AG10803 (cell line): Measurements from ENCODE around the gene ITGAE.
A peak's percentile ranks its signal among the peaks of the same experiment; 100 is the strongest.

Source experiments
- DNase-seq: peaks from one replicate; pipeline ENCODE4 v3.0.0; 2010; ENCODE audit warnings: low read depth
- H3K4me3 ChIP-seq: 2 replicates; pipeline ENCODE4 v1.5.1; 2011; ENCODE audit warnings: mild to moderate bottlenecking, low read length, control low read depth
- TF ChIP-seq, protein P1 (sequence below): conservative IDR thresholded peaks from 2 replicates; pipeline ENCODE4 v1.5.1; 2011; ENCODE audit warnings: mild to moderate bottlenecking, low read length, control low read depth, inconsistent platforms

Gene ITGAE

DNA sequence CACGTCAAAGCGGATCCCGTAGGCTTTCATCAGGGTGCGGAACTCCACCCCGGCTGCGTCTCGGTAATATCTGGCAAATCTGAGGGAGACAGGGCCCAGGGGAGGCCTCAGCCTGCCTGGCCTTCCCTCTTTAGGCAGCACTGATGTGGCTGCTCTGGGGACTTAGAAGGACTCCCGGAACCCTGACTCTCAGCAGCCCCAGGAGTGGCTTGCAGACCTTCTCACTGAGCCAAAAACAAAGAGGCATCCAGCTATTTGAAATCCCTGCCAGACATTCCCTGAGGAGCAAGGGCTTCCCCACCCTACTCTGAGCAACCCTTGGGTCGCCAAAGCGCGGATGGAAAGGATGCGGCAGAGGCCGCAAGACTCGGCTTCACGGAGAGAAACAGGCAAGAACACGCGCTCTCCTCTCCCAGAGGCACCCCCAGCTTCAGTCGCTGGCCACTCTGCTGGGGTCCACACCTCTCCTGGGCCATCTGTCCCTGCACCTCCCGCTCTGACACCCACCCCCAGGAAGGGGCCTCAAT, 112.9 kb downstream of the ITGAE start:
- no peak overlapping the region for H3K4me3 ChIP-seq
- TF ChIP-seq, protein P1, sequence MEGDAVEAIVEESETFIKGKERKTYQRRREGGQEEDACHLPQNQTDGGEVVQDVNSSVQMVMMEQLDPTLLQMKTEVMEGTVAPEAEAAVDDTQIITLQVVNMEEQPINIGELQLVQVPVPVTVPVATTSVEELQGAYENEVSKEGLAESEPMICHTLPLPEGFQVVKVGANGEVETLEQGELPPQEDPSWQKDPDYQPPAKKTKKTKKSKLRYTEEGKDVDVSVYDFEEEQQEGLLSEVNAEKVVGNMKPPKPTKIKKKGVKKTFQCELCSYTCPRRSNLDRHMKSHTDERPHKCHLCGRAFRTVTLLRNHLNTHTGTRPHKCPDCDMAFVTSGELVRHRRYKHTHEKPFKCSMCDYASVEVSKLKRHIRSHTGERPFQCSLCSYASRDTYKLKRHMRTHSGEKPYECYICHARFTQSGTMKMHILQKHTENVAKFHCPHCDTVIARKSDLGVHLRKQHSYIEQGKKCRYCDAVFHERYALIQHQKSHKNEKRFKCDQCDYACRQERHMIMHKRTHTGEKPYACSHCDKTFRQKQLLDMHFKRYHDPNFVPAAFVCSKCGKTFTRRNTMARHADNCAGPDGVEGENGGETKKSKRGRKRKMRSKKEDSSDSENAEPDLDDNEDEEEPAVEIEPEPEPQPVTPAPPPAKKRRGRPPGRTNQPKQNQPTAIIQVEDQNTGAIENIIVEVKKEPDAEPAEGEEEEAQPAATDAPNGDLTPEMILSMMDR, result no peak
- DNase-seq, result no peak

DNA sequence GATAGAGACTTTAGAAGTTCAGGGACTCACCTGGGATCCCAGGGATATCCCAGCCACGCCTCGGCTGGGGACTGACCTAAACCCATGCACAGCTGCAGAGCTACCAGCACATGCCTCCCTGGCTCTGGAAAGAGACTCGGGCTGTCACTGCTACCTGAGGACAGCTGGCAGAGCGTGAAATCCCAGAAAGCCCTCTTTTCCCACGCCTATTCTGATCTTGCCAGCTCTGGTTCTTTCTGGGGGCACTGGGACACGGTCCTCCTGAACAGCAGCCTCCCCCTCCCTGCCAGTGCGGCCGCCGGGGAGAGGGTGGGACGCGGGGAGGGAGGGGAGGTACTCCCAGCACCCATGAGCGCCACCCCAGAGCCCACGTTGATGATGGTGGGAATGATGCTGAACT, 115.8 kb downstream of the ITGAE start:
- H3K4me3 ChIP-seq, result no peak overlapping the region
- no peak for DNase-seq
- TF ChIP-seq, protein P1, result no peak

DNA sequence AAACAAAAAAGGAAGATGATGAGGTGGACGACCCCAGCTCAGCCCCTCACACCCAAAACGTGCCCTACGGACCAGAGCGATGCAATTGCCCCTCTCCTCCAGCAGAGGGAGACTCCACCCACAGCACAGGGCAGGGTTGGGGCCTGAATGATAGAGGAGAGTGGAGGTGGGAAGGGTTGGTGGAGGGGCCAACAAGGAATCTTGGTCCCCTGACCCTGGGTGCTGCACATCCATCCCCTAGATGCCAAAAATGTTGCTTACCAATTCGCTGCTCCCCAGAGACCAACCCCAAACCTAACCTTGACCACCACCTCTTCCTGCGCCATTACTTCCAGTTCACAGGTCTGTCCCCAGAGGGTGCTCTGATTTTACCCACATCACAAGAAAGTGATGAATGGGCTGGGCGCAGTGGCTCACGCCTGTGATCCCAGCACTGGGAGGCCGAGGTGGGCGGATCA, 117.9 kb downstream of the ITGAE start:
- TF ChIP-seq, protein P1, result peak; percentile 92
- no peak overlapping the region for H3K4me3 ChIP-seq
- DNase-seq, result no peak

DNA sequence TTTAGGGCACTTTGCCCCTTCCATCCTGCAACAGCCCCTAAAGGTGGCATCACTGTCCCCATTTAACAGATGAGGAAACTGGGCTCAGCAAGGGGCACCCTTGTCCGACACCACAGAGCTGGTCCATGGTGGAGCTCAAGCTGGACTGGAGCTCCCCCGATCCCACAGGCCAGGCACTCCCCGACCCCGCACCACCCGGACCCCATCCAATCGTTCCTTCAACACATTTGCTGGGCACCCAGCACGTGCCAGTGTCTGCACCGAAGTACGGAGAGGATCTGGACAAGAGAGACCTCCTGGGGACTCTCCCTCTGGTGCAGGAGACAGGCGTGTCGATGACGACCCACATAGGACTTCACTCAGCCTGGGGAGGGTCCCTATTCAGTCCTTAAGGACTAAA, 119.0 kb downstream of the ITGAE start:
- no peak for DNase-seq
- H3K4me3 ChIP-seq, result no peak overlapping the region
- TF ChIP-seq, protein P1, result no peak

DNA sequence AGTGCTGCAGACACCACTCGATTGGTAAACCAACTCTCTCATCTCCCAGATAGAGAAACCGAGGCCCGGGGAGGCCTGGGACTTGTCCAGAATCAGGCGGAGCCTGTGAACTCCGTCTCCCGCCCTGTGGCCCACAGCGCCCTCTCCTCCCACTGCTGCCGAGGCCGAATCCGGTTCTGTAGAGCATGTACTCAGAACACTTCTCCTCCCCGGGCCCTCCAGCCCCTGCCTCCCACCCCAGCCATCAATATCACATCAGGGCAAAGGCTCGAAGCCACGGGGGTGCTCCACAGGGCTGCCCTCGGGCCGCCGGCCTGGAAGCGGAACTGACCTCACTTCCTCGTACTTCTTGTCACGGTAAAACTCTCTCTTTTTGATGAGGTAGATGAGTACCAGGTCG, 119.4 kb downstream of the ITGAE start:
- H3K4me3 ChIP-seq, result no peak overlapping the region
- DNase-seq, result no peak
- TF ChIP-seq, protein P1, result no peak

DNA sequence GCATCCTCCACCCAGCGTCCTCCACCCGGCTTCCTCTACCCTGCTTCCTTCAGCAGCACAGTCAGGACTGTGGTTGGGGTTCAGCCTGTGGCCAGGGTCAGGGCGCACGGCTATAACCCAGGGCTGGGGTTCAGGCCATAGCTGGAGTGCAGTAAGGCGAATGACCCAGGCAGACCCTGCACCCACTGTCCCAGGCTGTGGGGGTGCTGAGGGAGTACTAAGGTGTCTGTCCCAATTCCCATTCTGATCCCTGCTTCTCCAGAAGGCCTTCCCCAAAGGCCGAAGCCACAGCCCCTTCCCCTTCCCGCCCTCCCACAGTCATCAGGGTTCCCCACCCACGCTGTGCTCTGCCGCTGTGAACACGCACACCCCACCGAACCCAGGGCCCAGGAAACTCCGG, 119.9 kb downstream of the ITGAE start:
- DNase-seq, result no peak
- TF ChIP-seq, protein P1, result no peak
- no peak overlapping the region for H3K4me3 ChIP-seq

DNA sequence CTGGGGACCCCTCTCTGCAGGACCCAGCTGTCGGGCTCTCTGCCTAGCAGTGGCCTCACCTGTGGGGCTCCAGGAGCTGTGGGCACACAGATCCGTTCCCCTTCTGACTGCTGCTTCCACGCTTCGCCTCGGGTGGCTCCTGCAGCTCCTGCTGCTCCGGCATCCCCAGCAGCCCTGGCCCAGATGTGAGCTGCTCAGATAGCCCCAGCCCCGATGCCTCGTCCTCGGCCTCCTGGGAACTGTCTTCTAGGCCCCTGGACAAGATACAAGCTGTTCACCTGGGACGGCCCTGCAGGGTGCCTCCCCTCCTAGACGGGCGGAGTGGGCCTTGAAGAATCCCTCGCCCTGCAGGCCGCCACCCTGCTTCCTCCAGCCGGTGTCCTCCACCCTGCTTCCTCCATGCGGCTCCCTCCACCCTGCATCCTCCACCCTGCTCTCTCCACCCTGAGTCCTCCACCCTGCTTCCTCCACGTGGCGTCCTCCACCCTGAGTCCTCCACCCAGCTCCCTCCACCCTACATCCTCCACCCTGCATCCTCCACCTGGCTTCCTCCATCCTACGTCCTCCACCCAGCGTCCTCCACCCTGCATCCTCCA, 121.4 kb downstream of the ITGAE start:
- DNase-seq, result no peak
- TF ChIP-seq, protein P1, result no peak
- H3K4me3 ChIP-seq, result no peak overlapping the region
